Measurements from ENCODE around the gene BTBD2.

BTBD2 gene

GRCh38 chr19:1985588-1986356, 29.7 kb downstream of the BTBD2 start:
- DNase-seq (ENCODE audit: low spot score): no peak

GRCh38 chr19:1984357-1984756, 31.2 kb downstream of the BTBD2 start:
- DNase-seq (ENCODE audit: low spot score): no peak

GRCh38 chr19:1981253-1981652, 34.3 kb downstream of the BTBD2 start:
- DNase-seq (ENCODE audit: low spot score): no peak

GRCh38 chr19:1980809-1981181, 34.7 kb downstream of the BTBD2 start:
- no peak for DNase-seq (ENCODE audit: low spot score)

GRCh38 chr19:1980091-1980808, 35.3 kb downstream of the BTBD2 start:
- no peak for DNase-seq (ENCODE audit: low spot score)

GRCh38 chr19:1979642-1980041, 35.9 kb downstream of the BTBD2 start:
- DNase-seq (ENCODE audit: low spot score): no peak

- DNase-seq (ENCODE audit: low spot score): no peak
Measured at GRCh38 chr19:1979017-1979416, 36.5 kb downstream of the BTBD2 start.

- DNase-seq (ENCODE audit: low spot score): no peak
Measured at GRCh38 chr19:1978346-1978894, 37.1 kb downstream of the BTBD2 start.

- no peak for DNase-seq (ENCODE audit: low spot score)
Measured at GRCh38 chr19:1977120-1977519, 38.4 kb downstream of the BTBD2 start.

GRCh38 chr19:1975162-1975480, 40.4 kb downstream of the BTBD2 start:
- peak; percentile 61 for DNase-seq (ENCODE audit: low spot score)

GRCh38 chr19:1974381-1975161, 40.9 kb downstream of the BTBD2 start:
- no peak for DNase-seq (ENCODE audit: low spot score)

- no peak for DNase-seq (ENCODE audit: low spot score)
Measured at GRCh38 chr19:1970806-1971502, 44.6 kb downstream of the BTBD2 start.

GRCh38 chr19:1970003-1970805, 45.3 kb downstream of the BTBD2 start:
- DNase-seq (ENCODE audit: low spot score): no peak

GRCh38 chr19:1969176-1970002, 46.1 kb downstream of the BTBD2 start:
- no peak for DNase-seq (ENCODE audit: low spot score)

- DNase-seq (ENCODE audit: low spot score): no peak
Measured at GRCh38 chr19:1968279-1969175, 47.0 kb downstream of the BTBD2 start.

GRCh38 chr19:1967087-1967608, 48.4 kb downstream of the BTBD2 start:
- DNase-seq (ENCODE audit: low spot score): no peak

- DNase-seq (ENCODE audit: low spot score): no peak
Measured at GRCh38 chr19:1962674-1963073, 52.8 kb downstream of the BTBD2 start.

- DNase-seq (ENCODE audit: low spot score): no peak
Measured at GRCh38 chr19:1961000-1961883, 54.3 kb downstream of the BTBD2 start.
